ENCODE data around the gene PATL1.

DNA sequence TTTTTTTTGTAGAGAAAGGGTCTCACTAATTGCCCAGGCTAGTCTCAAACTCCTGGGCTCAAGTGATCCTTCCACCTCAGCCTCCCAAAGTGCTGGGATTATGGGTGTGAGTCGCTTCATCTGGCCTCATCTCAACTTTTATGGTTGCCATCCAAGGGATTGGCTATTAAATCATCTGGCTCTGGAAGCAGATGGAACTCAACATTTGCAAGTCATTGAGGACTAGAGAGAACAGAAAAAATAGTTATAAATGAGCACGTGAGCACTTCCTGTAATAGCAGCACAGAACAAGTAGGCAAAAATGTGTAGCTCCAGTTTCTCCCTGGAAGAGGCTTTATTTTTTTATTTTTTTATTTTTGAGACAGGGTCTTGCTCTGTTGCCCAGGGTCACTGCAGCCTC, 22.3 kb upstream of the PATL1 start:
- TF ChIP-seq, protein P1, sequence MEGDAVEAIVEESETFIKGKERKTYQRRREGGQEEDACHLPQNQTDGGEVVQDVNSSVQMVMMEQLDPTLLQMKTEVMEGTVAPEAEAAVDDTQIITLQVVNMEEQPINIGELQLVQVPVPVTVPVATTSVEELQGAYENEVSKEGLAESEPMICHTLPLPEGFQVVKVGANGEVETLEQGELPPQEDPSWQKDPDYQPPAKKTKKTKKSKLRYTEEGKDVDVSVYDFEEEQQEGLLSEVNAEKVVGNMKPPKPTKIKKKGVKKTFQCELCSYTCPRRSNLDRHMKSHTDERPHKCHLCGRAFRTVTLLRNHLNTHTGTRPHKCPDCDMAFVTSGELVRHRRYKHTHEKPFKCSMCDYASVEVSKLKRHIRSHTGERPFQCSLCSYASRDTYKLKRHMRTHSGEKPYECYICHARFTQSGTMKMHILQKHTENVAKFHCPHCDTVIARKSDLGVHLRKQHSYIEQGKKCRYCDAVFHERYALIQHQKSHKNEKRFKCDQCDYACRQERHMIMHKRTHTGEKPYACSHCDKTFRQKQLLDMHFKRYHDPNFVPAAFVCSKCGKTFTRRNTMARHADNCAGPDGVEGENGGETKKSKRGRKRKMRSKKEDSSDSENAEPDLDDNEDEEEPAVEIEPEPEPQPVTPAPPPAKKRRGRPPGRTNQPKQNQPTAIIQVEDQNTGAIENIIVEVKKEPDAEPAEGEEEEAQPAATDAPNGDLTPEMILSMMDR (IDR thresholded peaks at IDR 0.05; ENCODE audit: insufficient read depth, low read length, poor library complexity, severe bottlenecking), result no peak
- no peak for TF ChIP-seq EZH2phosphoT487 (conservative IDR thresholded peaks at IDR 0.05; ENCODE audit: low read length)

Measured in SU-DHL-6 (cell line).